ENCODE measurements around the gene SMYD3. TPM values are rescaled to one million over a fixed set of nuclear protein-coding genes. Genes with fewer than 3 reads are reported as not detected.

The SMYD3 gene
- total RNA-seq, 1 experiment from 2014 or later = 25.5 TPM

- Histone ChIP-seq H4K5ac (ENCODE audit: insufficient read length, low read depth, low read length) (no peak overlapping the region), H2AFZ (ENCODE audit: low read length) (no peak overlapping the region), H4K91ac (ENCODE audit: insufficient read length, low read depth, low read length) (no peak overlapping the region), H3K9me3 (ENCODE audit: control insufficient read depth, low read depth, low read length) (no peaks in the 10 kb centered on the region), H2BK120ac (ENCODE audit: low read depth, low read length, poor library complexity, severe bottlenecking) (no peak overlapping the region), H2BK20ac (ENCODE audit: low read depth, low read length, poor library complexity, severe bottlenecking) (no peak overlapping the region), H2AK5ac (ENCODE audit: insufficient read length, low read length) (no peak overlapping the region), H3K14ac (ENCODE audit: insufficient read depth, low read length) (no peak overlapping the region), H2BK12ac (ENCODE audit: insufficient read length, low read depth, low read length) (no peak overlapping the region), H3K79me1 (ENCODE audit: insufficient read depth, low read depth, low read length, poor library complexity, severe bottlenecking) (no peaks in the 10 kb centered on the region), H2BK5ac (ENCODE audit: insufficient read length, low read length) (no peak overlapping the region), H3T11ph (ENCODE audit: low read length) (no peak overlapping the region), H2BK15ac (ENCODE audit: low read depth, low read length) (no peak overlapping the region), H4K8ac (replicated peaks; ENCODE audit: insufficient read length, low read depth, low read length) (no peak overlapping the region), H4K20me1 (ENCODE audit: control insufficient read depth, insufficient read depth, insufficient read length) (no peaks in the 10 kb centered on the region), H3K23ac (ENCODE audit: insufficient read length, low read depth, low read length) (no peak overlapping the region), H3K18ac (ENCODE audit: insufficient read length, low read depth, low read length) (no peak overlapping the region), H3K4ac (ENCODE audit: low read depth, low read length) (no peak overlapping the region), H3K4me1 (ENCODE audit: insufficient read depth, low read length) (no peaks in the 10 kb centered on the region), H3K79me2 (ENCODE audit: insufficient read depth, low read length) (no peaks in the 10 kb centered on the region), H3K27me3 (ENCODE audit: insufficient read depth, low read length) (no peaks in the 10 kb centered on the region), H3K56ac (ENCODE audit: insufficient read length, low read depth, low read length) (no peak overlapping the region), H3K27ac (ENCODE audit: insufficient read length, low read depth, low read length) (no peak overlapping the region), H3K4me2 (ENCODE audit: insufficient read depth, insufficient read length, low read length) (no peak overlapping the region), H3K9ac (ENCODE audit: extremely low read depth, insufficient read length, low read length) (no peak overlapping the region), H3K23me2 (ENCODE audit: insufficient read length, low read depth, low read length, poor library complexity, severe bottlenecking) (no peaks in the 10 kb centered on the region)
- no peaks in the 10 kb centered on the region for H3K9me3 Mint-ChIP-seq
- H3K4me1 Mint-ChIP-seq = peaks cover 8 to 15% of the 10 kb centered on the region in 2 experiments
- no peak overlapping the region for H3K4me3 Mint-ChIP-seq
- no peaks in the 10 kb centered on the region; a peak in 1 of 7 replicates for H3K36me3 Mint-ChIP-seq (ENCODE audit: insufficient read depth in 1 of 3, low read depth in 3 of 3)
- DNase-seq = no peak
- no peak overlapping the region for H3K27ac Mint-ChIP-seq
- no CpG with 5 or more reads among the region's 1 CpG for WGBS (ENCODE audit: extremely low coverage, insufficient read length, low lambda C conversion rate)
- H3K27me3 Mint-ChIP-seq (ENCODE audit: low read depth) = peaks cover 1% of the 10 kb centered on the region
- TF ChIP-seq CTCF (conservative IDR thresholded peaks at IDR 0.05) = no peak
These were observed 791.1 kb downstream of the SMYD3 start for GRCh38 chr1:245715970-245716369.

Measured in H9 (cell line).